SK-N-MC (cell line): Measurements from ENCODE around the gene GABRG3.

ENCODE experiments used
- DNase-seq: peaks from one replicate; pipeline ENCODE4 v3.0.0-alpha.2; 2011; ENCODE audit warnings: low read depth, low spot score
- H3K27ac ChIP-seq: fragments of 200-600 bp; sonication (generic); 2 replicates; pipeline ENCODE4 v1.5.1; 2016; ENCODE audit warnings: mixed run types
- H3K36me3 ChIP-seq: fragments of 200-600 bp; sonication (generic); 2 replicates; pipeline ENCODE4 v1.6.1; 2017; ENCODE audit warnings: antibody characterized with exemption, low read length, mixed read lengths; ENCODE audit not compliant: insufficient read depth
- H3K4me3 ChIP-seq: fragments of 200-600 bp; sonication (generic); 2 replicates; pipeline ENCODE4 v1.5.1; 2016
- H3K9ac ChIP-seq: fragments of 200-600 bp; sonication (generic); 2 replicates; pipeline ENCODE4 v1.8.0; 2017; ENCODE audit warnings: mixed run types, mixed read lengths; ENCODE audit not compliant: insufficient read length
- H3K9me3 ChIP-seq: fragments of 200-600 bp; sonication (generic); 2 replicates; pipeline ENCODE4 v1.6.1; 2017; ENCODE audit warnings: low read depth, mild to moderate bottlenecking, antibody characterized with exemption, low read length, moderate library complexity, mixed read lengths
- EZH2 ChIP-seq: fragments of 200-600 bp; sonication (generic); IDR thresholded peaks from one replicate; pipeline ENCODE4 v1.6.1; 2017; ENCODE audit warnings: antibody characterized with exemption
- FOXP2 ChIP-seq: optimal IDR thresholded peaks from 2 replicates; pipeline ENCODE3; 2011; ENCODE audit warnings: mild to moderate bottlenecking, moderate library complexity; ENCODE audit not compliant: insufficient read depth; ENCODE audit errors: extremely low read length, control extremely low read depth
- POLR2AphosphoS5 ChIP-seq: IDR thresholded peaks from 2 replicates; pipeline ENCODE4 v1.6.1; 2012; ENCODE audit warnings: mild to moderate bottlenecking, low read depth, low read length, borderline replicate concordance

GABRG3 gene

GRCh38 chr15:27119695-27120266 is 148.8 kb downstream of the GABRG3 start:
- DNase-seq, result no peak
- Histone ChIP-seq H3K27ac (no peak overlapping the region), H3K9me3 (no peaks in the 10 kb centered on the region), H3K9ac (no peak overlapping the region), H3K36me3 (no peaks in the 10 kb centered on the region), H3K4me3 (no peak overlapping the region)
- TF ChIP-seq EZH2 (no peak), POLR2AphosphoS5 (no peak), FOXP2 (no peak)

DNA sequence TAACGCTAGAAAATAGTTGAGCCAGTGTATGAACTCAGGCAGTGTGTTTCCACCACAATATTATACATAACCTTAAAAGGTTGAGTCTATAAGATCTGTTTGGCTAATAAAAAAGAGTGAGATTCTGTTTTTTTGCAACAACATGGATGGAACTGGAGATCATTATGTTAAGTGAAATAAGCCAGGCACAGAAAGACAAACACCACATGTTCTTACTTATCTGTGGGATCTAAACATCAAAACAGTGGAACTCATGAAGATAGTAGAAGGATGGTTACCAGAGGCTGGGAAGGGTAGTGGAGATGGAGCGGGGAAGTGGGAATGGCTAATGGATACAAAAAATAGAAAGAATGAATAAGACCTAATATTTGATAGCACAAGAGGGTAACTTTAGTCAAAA is 150.7 kb downstream of the GABRG3 start:
- Histone ChIP-seq H3K27ac (no peak overlapping the region), H3K9ac (no peak overlapping the region), H3K36me3 (no peaks in the 10 kb centered on the region), H3K4me3 (no peak overlapping the region), H3K9me3 (no peaks in the 10 kb centered on the region)
- TF ChIP-seq EZH2 (no peak), FOXP2 (no peak), POLR2AphosphoS5 (no peak)
- no peak for DNase-seq

DNA sequence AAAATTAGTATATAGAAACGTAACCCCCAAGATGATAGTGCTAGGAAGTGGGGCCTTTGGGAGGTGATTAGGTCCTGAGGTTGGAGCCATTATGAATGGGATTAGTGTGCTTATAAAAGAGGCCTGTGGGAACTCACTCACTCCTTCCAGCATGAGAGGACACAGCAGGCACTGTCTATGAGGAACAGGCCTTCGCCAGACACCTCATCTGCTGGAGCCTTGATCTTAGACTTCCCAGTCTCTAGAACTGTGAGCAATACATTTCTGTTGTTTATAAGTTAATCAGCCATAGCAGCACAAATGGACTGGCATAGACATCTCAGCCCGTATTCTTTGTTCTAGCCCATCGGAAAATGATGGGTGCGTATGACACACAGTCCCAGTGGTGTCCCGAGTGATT is 152.3 kb downstream of the GABRG3 start:
- no peak for DNase-seq
- H3K4me3 ChIP-seq, result no peak overlapping the region
- TF ChIP-seq POLR2AphosphoS5 (no peak), FOXP2 (no peak), EZH2 (no peak)
- no peak overlapping the region for H3K9ac ChIP-seq
- no peaks in the 10 kb centered on the region for H3K9me3 ChIP-seq
- H3K36me3 ChIP-seq, result no peaks in the 10 kb centered on the region
- no peak overlapping the region for H3K27ac ChIP-seq

DNA sequence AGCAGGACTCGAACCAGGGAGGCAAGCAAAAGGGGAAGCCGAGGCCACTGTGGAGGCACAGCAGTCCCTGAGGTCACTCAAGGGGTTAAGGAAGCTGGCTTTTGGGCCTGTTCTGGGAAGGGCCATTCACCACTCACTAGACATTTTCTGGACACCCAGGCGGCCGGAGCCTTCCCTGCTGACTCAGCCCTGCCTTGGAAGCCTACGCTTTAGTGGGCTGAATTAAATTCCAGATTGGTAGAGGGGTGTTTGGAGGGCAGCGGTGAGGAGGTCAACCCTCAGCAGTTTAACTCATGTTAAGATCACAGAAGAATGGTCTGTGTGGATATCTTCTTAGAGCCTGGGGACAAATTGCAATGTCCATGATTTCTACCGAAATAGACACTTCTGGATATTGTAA is 152.8 kb downstream of the GABRG3 start:
- Histone ChIP-seq H3K27ac (no peak overlapping the region), H3K9ac (no peak overlapping the region), H3K4me3 (no peak overlapping the region), H3K36me3 (no peaks in the 10 kb centered on the region), H3K9me3 (no peaks in the 10 kb centered on the region)
- TF ChIP-seq EZH2 (no peak), POLR2AphosphoS5 (no peak), FOXP2 (no peak)
- no peak for DNase-seq

DNA sequence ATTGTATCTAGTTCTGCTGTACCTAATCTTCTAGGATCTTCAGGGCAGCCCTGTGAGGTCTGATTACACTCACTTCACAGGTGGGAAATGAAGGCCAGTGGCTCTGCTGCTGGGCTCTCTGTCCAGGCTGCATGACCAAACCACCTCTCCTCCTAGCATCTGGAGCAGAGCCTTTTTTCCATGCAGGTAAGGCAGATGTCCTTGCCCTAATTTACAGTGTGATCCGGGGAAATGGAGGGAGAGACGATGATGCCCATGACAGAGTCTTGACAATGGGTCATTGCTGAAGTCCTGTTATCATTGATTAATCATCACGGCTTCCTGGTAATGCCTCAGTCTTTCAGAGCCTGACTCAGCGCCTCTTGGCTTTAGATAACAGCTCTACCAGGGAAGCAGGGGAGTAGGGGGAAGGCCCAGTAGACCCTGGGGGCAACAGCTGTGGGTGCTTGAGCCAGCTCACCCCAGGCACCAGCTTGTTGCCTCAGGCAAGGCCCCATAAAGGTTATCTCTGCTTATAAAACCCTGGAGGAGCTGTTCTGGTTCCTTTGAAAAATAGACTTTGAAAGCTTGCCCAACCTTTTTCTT is 153.4 kb downstream of the GABRG3 start:
- H3K9me3 ChIP-seq, result no peaks in the 10 kb centered on the region
- no peak overlapping the region for H3K27ac ChIP-seq
- no peak overlapping the region for H3K9ac ChIP-seq
- TF ChIP-seq POLR2AphosphoS5, result no peak
- no peak for TF ChIP-seq FOXP2
- no peak for TF ChIP-seq EZH2
- no peak for DNase-seq
- H3K36me3 ChIP-seq, result no peaks in the 10 kb centered on the region
- H3K4me3 ChIP-seq, result no peak overlapping the region

DNA sequence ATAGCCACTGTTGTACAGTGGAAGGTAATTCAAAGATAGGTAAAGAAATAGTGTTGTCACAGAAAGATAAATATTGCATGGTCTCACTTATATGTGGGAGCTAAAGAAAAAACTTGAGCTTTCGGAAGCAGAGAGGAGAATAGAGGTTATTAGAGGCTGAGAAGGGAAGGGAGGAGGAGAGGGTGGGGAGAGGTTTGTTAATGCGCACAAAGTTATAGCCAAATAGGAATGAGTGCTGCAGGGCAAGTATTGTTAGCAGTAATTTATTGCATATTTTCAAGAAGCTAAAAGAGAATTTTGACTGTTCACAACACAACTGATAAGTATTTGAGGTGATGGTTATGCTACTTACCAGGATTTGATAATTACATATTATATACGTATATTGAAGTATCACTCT is 154.2 kb downstream of the GABRG3 start:
- DNase-seq, result no peak
- Histone ChIP-seq H3K9ac (no peak overlapping the region), H3K36me3 (no peaks in the 10 kb centered on the region), H3K4me3 (no peak overlapping the region), H3K9me3 (no peaks in the 10 kb centered on the region), H3K27ac (no peak overlapping the region)
- TF ChIP-seq FOXP2 (no peak), EZH2 (no peak), POLR2AphosphoS5 (no peak)

DNA sequence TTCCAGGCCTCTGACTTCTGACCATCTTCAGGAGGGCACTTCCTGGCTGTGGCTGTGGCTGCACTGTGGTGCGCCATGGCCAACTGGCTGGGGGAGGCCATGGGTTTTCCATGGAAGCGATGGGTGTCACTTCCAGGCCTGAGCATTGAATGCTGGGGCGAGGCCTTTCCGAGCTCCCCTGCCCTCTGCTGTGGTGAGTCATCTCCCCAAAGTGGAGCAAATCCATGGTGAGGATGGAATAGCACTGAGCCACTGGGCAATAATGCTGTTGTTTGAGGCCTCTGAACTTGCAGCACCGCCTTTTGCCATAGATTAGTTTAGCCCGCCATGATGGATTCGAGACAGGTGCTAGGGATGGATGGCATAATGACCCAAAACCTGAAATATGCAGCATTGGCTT is 155.5 kb downstream of the GABRG3 start:
- DNase-seq, result no peak
- no peak overlapping the region for H3K9ac ChIP-seq
- H3K4me3 ChIP-seq, result no peak overlapping the region
- TF ChIP-seq POLR2AphosphoS5 (no peak), EZH2 (no peak)
- H3K36me3 ChIP-seq, result no peaks in the 10 kb centered on the region
- H3K27ac ChIP-seq, result no peak overlapping the region
- no peaks in the 10 kb centered on the region for H3K9me3 ChIP-seq

GRCh38 chr15:27127815-27128570 is 157.0 kb downstream of the GABRG3 start:
- TF ChIP-seq EZH2 (no peak), FOXP2 (no peak), POLR2AphosphoS5 (no peak)
- Histone ChIP-seq H3K9me3 (no peaks in the 10 kb centered on the region), H3K4me3 (no peak overlapping the region), H3K27ac (no peak overlapping the region), H3K36me3 (no peaks in the 10 kb centered on the region), H3K9ac (no peak overlapping the region)
- DNase-seq, result no peak

DNA sequence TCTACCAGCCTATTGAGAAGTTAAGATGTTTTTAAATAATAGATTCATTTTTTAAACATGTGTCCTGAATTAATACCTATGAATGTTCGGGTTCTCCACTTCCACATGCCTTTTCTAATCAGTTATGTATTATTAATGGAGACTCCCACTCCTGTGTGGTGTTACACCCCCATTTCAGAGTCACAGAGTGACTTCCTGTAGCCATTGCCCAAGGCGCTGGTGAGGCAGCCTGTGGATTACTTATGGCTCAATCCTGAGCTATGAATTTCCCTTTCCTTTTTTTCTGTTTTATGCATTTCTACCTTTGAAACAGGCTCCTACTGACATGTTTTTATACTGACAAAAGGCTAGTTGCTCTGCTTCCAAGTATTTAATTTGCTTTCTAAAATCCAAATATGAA is 162.3 kb downstream of the GABRG3 start:
- Histone ChIP-seq H3K36me3 (no peaks in the 10 kb centered on the region), H3K4me3 (no peak overlapping the region), H3K27ac (no peak overlapping the region), H3K9ac (no peak overlapping the region), H3K9me3 (no peaks in the 10 kb centered on the region)
- no peak for DNase-seq
- TF ChIP-seq EZH2 (no peak), FOXP2 (no peak), POLR2AphosphoS5 (no peak)
